Lower leg skin (tissue), 3 donors: ENCODE measurements around the gene KLHDC10.

Experiments
- CTCF ChIP-seq, 3 donors: fragments of 450-650 bp; IDR thresholded peaks; one replicate each; pipeline ENCODE4 v1.5.1; 2016; ENCODE audit warnings: antibody characterized with exemption in 3 of 3, mild to moderate bottlenecking in 3 of 3, moderate library complexity in 2 of 3
- POLR2A ChIP-seq, 2 donors: fragments of 450-650 bp; IDR thresholded peaks; one replicate each; pipeline ENCODE4 v1.6.1; 2016 to 2017; ENCODE audit warnings: antibody characterized with exemption in 2 of 2, mild to moderate bottlenecking in 1 of 2, moderate library complexity in 1 of 2

- TF ChIP-seq POLR2A (IDR thresholded peaks at IDR 0.05): no peak
- no peak for TF ChIP-seq CTCF (IDR thresholded peaks at IDR 0.05)
Observed at GRCh38 chr7:130149281-130150139, 79.2 kb downstream of the KLHDC10 start.
